ENCODE measurements around the gene ADAM8. TPM values are rescaled to one million over a fixed set of nuclear protein-coding genes. Genes with fewer than 3 reads are reported as not detected.

The ADAM8 gene
- polyA plus RNA-seq, 4 donors = 0.67 to 4.4 (median 2.1) TPM

DNA sequence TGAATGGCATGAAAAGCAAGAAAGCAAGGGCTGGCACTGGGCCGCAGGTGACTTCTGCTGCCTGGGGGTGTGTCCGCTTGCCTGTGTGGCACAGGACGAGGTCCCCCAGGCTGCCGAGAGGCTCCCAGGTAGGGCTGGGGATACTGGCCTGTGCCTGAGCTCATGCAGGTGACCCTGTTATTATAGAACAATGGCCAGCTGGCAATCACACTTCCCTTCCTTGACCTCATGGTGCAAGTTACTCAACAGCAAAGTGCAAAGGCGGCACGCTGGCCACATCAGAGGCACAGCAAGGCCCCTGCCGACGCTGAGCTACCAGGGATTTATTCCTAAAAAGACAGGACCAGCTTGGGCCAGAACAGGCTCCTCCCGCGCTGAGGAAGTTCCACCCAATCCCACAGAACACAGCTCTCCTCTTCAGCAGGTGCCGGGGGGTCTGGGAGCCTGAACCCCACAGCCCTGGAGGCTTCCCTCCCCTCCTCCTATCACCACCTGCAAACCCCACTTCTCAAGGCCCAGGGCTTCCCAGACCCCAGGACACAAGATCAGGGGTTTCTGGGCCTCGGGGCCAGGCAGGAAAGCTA lies 1.4 kb upstream of the ADAM8 start:
- H3K4me1 ChIP-seq (ENCODE audit: control insufficient read depth in 3 of 3, insufficient read depth in 2 of 3, low read depth in 1 of 3, low read length in 2 of 3) = peaks cover 0 to 34% (median 2%) of the 10 kb centered on the region in 3 donors
- H3K4me3 ChIP-seq (ENCODE audit: low read depth in 1 of 3, low read length in 3 of 3) = no peak overlapping the region
- peaks cover 0 to 17% (median 4%) of the 10 kb centered on the region in 3 donors for H3K27me3 ChIP-seq (ENCODE audit: control insufficient read depth in 3 of 3, insufficient read depth in 3 of 3, low read length in 3 of 3)
- WGBS, 3 donors = 61 to 69% (median 62%) methylated on average over 12 of the region's 12 CpGs
- peaks cover 15 to 47% (median 18%) of the 10 kb centered on the region in 3 donors for H3K36me3 ChIP-seq (ENCODE audit: control insufficient read depth in 3 of 3, insufficient read depth in 2 of 3, low read depth in 1 of 3, low read length in 3 of 3)
- H3K27ac ChIP-seq (ENCODE audit: low read depth in 1 of 3, low read length in 2 of 3) = peak overlapping the region; percentile 2 to 72 (median 53)
- FAIRE-seq (no peak), DNase-seq (peak in 1 of 2 donors; percentile 22)
- H3K9me3 ChIP-seq (ENCODE audit: control insufficient read depth in 2 of 2, insufficient read depth in 1 of 2, low read depth in 1 of 2, low read length in 1 of 2) = no peaks in the 10 kb centered on the region

- DNase-seq = no peak
- H3K36me3 ChIP-seq (ENCODE audit: control insufficient read depth in 3 of 3, insufficient read depth in 2 of 3, low read depth in 1 of 3, low read length in 3 of 3) = peaks cover 10 to 40% (median 11%) of the 10 kb centered on the region in 3 donors
- peak overlapping the region; percentile 2 to 72 (median 53) for H3K27ac ChIP-seq (ENCODE audit: low read depth in 1 of 3, low read length in 2 of 3)
These were observed 767 bp upstream of the ADAM8 start for GRCh38 chr10:133277277-133277992.

DNA sequence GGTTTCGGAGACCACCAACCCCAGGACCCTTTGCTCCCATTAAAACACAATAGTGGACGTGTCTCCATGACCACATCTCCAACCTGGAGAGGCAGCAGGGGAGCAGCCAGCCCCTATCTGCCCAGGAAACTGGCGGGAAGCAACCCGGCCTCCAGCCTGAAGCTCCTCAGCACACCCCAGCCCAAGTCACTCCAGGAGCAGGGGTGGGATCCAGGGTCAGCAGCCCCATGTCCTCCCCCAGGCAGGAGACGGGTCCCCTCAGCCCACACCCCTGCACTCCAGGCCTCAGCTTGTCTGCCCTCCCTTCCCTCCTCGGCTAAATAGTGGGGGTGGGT lies 601 bp downstream of the ADAM8 start:
- Histone ChIP-seq H3K9me3 (ENCODE audit: control insufficient read depth in 2 of 2, insufficient read depth in 1 of 2, low read depth in 1 of 2, low read length in 1 of 2) (no peaks in the 10 kb centered on the region), H3K27me3 (ENCODE audit: control insufficient read depth in 3 of 3, insufficient read depth in 3 of 3, low read length in 3 of 3) (peaks cover 0 to 17% (median 4%) of the 10 kb centered on the region in 3 donors), H3K36me3 (ENCODE audit: control insufficient read depth in 3 of 3, insufficient read depth in 2 of 3, low read depth in 1 of 3, low read length in 3 of 3) (peaks cover 0 to 32% (median 7%) of the 10 kb centered on the region in 3 donors), H3K4me1 (ENCODE audit: control insufficient read depth in 3 of 3, insufficient read depth in 2 of 3, low read depth in 1 of 3, low read length in 2 of 3) (peaks cover 0 to 34% (median 2%) of the 10 kb centered on the region in 3 donors), H3K27ac (ENCODE audit: low read depth in 1 of 3, low read length in 2 of 3) (peak overlapping the region in 2 of 3 donors; percentile 49 to 50), H3K4me3 (ENCODE audit: low read depth in 1 of 3, low read length in 3 of 3) (peak overlapping the region in 1 of 3 donors; percentile 59)
- 8 to 13% (median 13%) methylated on average over 6 of the region's 6 CpGs for WGBS, 3 donors
- FAIRE-seq (no peak), DNase-seq (no peak)

More at GRCh38 chr10:133277277-133277992, 767 bp upstream of the ADAM8 start:
- FAIRE-seq = no peak
- no peaks in the 10 kb centered on the region for H3K9me3 ChIP-seq (ENCODE audit: control insufficient read depth in 2 of 2, insufficient read depth in 1 of 2, low read depth in 1 of 2, low read length in 1 of 2)
- H3K27me3 ChIP-seq (ENCODE audit: control insufficient read depth in 3 of 3, insufficient read depth in 3 of 3, low read length in 3 of 3) = peaks cover 0 to 17% (median 4%) of the 10 kb centered on the region in 3 donors
- 65 to 69% (median 69%) methylated on average over 21 to 25 of the region's 25 CpGs for WGBS, 3 donors
- peaks cover 0 to 34% (median 2%) of the 10 kb centered on the region in 3 donors for H3K4me1 ChIP-seq (ENCODE audit: control insufficient read depth in 3 of 3, insufficient read depth in 2 of 3, low read depth in 1 of 3, low read length in 2 of 3)
- H3K4me3 ChIP-seq (ENCODE audit: low read depth in 1 of 3, low read length in 3 of 3) = no peak overlapping the region

DNA sequence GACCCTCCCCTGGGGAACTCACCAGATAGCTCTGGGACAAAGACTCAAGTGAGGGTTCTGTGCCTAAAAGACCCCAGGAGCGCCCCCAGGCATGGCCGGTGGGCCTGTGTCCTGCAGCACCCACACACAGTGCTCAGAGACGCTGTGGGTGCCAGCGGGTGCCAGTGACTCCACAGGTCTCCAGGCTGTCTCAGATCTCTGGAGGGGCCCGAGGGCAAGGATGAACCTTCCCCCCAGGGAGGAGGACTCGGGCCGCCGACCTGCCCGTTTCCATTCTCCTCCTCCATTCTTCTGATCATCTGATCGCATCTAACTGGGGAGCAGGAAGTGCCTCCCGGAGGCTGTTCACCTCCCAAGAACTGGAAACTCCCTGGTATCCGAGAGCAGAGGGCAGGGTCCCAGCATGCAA lies 980 bp downstream of the ADAM8 start:
- FAIRE-seq (no peak), DNase-seq (peak; percentile 16 to 45)
- Histone ChIP-seq H3K4me1 (ENCODE audit: control insufficient read depth in 3 of 3, insufficient read depth in 2 of 3, low read depth in 1 of 3, low read length in 2 of 3) (peaks cover 0 to 34% (median 2%) of the 10 kb centered on the region in 3 donors), H3K27me3 (ENCODE audit: control insufficient read depth in 3 of 3, insufficient read depth in 3 of 3, low read length in 3 of 3) (peaks cover 0 to 17% (median 4%) of the 10 kb centered on the region in 3 donors), H3K27ac (ENCODE audit: low read depth in 1 of 3, low read length in 2 of 3) (peak overlapping the region in 1 of 3 donors; percentile 49), H3K4me3 (ENCODE audit: low read depth in 1 of 3, low read length in 3 of 3) (peak overlapping the region in 1 of 3 donors; percentile 59), H3K36me3 (ENCODE audit: control insufficient read depth in 3 of 3, insufficient read depth in 2 of 3, low read depth in 1 of 3, low read length in 3 of 3) (peaks cover 0 to 33% (median 7%) of the 10 kb centered on the region in 3 donors), H3K9me3 (ENCODE audit: control insufficient read depth in 2 of 2, insufficient read depth in 1 of 2, low read depth in 1 of 2, low read length in 1 of 2) (no peaks in the 10 kb centered on the region)
- WGBS, 3 donors = 11 to 20% (median 15%) methylated on average over 11 to 12 of the region's 12 CpGs

GRCh38 chr10:133274751-133275683 lies 1.7 kb downstream of the ADAM8 start:
- no peak for FAIRE-seq
- peak; percentile 29 to 53 for DNase-seq
- peak overlapping the region in 1 of 3 donors; percentile 59 for H3K4me3 ChIP-seq (ENCODE audit: low read depth in 1 of 3, low read length in 3 of 3)
- H3K27me3 ChIP-seq (ENCODE audit: control insufficient read depth in 3 of 3, insufficient read depth in 3 of 3, low read length in 3 of 3) = peaks cover 0 to 17% (median 4%) of the 10 kb centered on the region in 3 donors
- H3K36me3 ChIP-seq (ENCODE audit: control insufficient read depth in 3 of 3, insufficient read depth in 2 of 3, low read depth in 1 of 3, low read length in 3 of 3) = peaks cover 0 to 33% (median 7%) of the 10 kb centered on the region in 3 donors
- H3K27ac ChIP-seq (ENCODE audit: low read depth in 1 of 3, low read length in 2 of 3) = peak overlapping the region in 2 of 3 donors; percentile 24 to 67
- no peaks in the 10 kb centered on the region for H3K9me3 ChIP-seq (ENCODE audit: control insufficient read depth in 2 of 2, insufficient read depth in 1 of 2, low read depth in 1 of 2, low read length in 1 of 2)
- peaks cover 0 to 34% (median 2%) of the 10 kb centered on the region in 3 donors for H3K4me1 ChIP-seq (ENCODE audit: control insufficient read depth in 3 of 3, insufficient read depth in 2 of 3, low read depth in 1 of 3, low read length in 2 of 3)
- 19 to 28% (median 21%) methylated on average over 26 of the region's 26 CpGs for WGBS, 3 donors

GRCh38 chr10:133273534-133274143 lies 3.0 kb downstream of the ADAM8 start:
- Histone ChIP-seq H3K27ac (ENCODE audit: low read depth in 1 of 3, low read length in 2 of 3) (no peak overlapping the region), H3K27me3 (ENCODE audit: control insufficient read depth in 3 of 3, insufficient read depth in 3 of 3, low read length in 3 of 3) (peaks cover 0 to 17% (median 4%) of the 10 kb centered on the region in 3 donors), H3K4me1 (ENCODE audit: control insufficient read depth in 3 of 3, insufficient read depth in 2 of 3, low read depth in 1 of 3, low read length in 2 of 3) (peaks cover 0 to 32% (median 2%) of the 10 kb centered on the region in 3 donors), H3K4me3 (ENCODE audit: low read depth in 1 of 3, low read length in 3 of 3) (no peak overlapping the region), H3K36me3 (ENCODE audit: control insufficient read depth in 3 of 3, insufficient read depth in 2 of 3, low read depth in 1 of 3, low read length in 3 of 3) (peaks cover 0 to 29% (median 0%) of the 10 kb centered on the region in 3 donors), H3K9me3 (ENCODE audit: control insufficient read depth in 2 of 2, insufficient read depth in 1 of 2, low read depth in 1 of 2, low read length in 1 of 2) (no peaks in the 10 kb centered on the region)
- FAIRE-seq (no peak), DNase-seq (no peak)
- 30 to 78% (median 39%) methylated on average over 26 to 28 of the region's 28 CpGs for WGBS, 3 donors

- no peak overlapping the region for H3K27ac ChIP-seq (ENCODE audit: low read depth in 1 of 3, low read length in 2 of 3)
- DNase-seq (no peak), FAIRE-seq (no peak)
- no peak overlapping the region for H3K4me3 ChIP-seq (ENCODE audit: low read depth in 1 of 3, low read length in 3 of 3)
- WGBS, 3 donors = 89 to 92% (median 91%) methylated on average over 25 of the region's 25 CpGs
- peaks cover 0 to 26% (median 2%) of the 10 kb centered on the region in 3 donors for H3K4me1 ChIP-seq (ENCODE audit: control insufficient read depth in 3 of 3, insufficient read depth in 2 of 3, low read depth in 1 of 3, low read length in 2 of 3)
- H3K9me3 ChIP-seq (ENCODE audit: control insufficient read depth in 2 of 2, insufficient read depth in 1 of 2, low read depth in 1 of 2, low read length in 1 of 2) = no peaks in the 10 kb centered on the region
- H3K36me3 ChIP-seq (ENCODE audit: control insufficient read depth in 3 of 3, insufficient read depth in 2 of 3, low read depth in 1 of 3, low read length in 3 of 3) = peaks cover 0 to 27% (median 0%) of the 10 kb centered on the region in 3 donors
- H3K27me3 ChIP-seq (ENCODE audit: control insufficient read depth in 3 of 3, insufficient read depth in 3 of 3, low read length in 3 of 3) = peaks cover 0 to 17% (median 4%) of the 10 kb centered on the region in 3 donors
These were observed 3.7 kb downstream of the ADAM8 start for GRCh38 chr10:133272964-133273420.
